OCI-M1 (cell line): ENCODE measurements around the gene COL1A1.
A peak's percentile ranks its signal among the peaks of the same experiment; 100 is the strongest.

Experiments
- DNase-seq: peaks from one replicate; lab custom pipeline; 2025; lab: John Stamatoyannopoulos, UW

The COL1A1 gene

GRCh38 chr17:50199803-50200456, 1.5 kb downstream of the COL1A1 start:
- peak; percentile 62 for DNase-seq

- DNase-seq: no peak
Observed at GRCh38 chr17:50199211-50199802, 2.1 kb downstream of the COL1A1 start.

GRCh38 chr17:50198026-50198669, 3.3 kb downstream of the COL1A1 start:
- DNase-seq: peak; percentile 76

DNA sequence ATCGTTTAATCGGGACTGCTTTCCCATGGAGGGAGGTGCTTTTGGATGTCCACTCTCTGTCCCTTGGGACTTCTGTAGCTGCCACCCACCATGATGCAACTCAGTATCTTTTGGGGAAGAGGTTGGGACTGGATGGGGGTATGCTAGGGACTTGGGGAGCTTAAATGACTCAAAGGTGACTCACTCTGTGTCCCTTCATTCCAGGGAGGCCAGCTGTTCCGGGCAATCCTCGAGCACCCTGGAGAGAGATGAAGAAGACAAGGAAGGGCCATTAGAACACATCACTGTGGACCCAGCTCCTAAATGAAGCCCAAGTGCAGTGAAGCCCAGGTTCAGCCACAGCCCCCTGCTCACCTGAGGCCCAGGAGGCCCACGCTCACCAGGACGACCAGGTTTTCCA, 4.6 kb downstream of the COL1A1 start:
- no peak for DNase-seq

GRCh38 chr17:50196036-50196435, 5.4 kb downstream of the COL1A1 start:
- no peak for DNase-seq

DNA sequence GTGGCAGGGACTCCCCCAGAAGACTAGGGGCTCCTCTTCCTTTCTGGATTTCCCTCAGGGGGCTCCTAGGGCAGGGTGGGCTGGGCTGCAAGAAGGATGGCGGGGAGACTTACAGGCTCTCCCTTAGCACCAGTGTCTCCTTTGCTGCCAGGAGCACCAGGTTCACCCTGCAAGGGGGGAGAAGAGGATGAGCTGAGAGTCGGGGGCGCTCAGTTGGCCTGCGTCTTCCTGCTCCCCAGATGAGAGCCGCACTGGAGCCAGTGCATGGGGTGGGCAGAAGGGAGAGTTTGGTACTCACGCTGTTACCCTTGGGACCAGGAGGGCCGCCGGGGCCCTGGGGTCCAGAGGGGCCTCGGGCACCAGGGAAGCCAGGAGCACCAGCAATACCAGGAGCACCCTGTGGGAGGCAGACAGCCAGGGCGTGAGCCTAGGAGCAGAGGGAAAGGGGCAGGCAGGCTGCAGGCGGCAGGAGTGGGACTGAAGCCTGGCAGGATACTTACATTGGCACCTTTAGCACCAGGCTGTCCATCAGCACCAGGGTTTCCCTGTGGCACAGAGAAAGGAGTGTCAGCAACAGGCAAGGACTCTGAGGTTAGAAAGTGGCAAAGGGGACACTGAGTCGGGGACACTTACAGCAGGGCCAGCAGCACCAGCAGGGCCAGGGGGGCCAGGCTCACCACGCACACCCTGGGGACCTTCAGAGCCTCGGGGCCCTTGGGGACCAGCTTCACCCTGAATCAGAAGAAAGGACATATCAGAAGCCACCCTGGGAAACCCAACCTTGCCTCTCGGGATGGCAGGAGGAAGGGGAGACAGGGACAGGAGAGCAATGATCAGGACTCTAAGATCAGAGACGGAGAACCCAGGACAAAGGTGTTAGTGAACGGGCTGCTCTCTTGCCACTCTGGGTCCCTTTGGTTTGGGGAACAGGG, 6.2 kb downstream of the COL1A1 start:
- DNase-seq: no peak

GRCh38 chr17:50194140-50194933, 7.1 kb downstream of the COL1A1 start:
- no peak for DNase-seq

GRCh38 chr17:50192618-50193291, 8.7 kb downstream of the COL1A1 start:
- no peak for DNase-seq

GRCh38 chr17:50192144-50192617, 9.2 kb downstream of the COL1A1 start:
- DNase-seq: no peak

DNA sequence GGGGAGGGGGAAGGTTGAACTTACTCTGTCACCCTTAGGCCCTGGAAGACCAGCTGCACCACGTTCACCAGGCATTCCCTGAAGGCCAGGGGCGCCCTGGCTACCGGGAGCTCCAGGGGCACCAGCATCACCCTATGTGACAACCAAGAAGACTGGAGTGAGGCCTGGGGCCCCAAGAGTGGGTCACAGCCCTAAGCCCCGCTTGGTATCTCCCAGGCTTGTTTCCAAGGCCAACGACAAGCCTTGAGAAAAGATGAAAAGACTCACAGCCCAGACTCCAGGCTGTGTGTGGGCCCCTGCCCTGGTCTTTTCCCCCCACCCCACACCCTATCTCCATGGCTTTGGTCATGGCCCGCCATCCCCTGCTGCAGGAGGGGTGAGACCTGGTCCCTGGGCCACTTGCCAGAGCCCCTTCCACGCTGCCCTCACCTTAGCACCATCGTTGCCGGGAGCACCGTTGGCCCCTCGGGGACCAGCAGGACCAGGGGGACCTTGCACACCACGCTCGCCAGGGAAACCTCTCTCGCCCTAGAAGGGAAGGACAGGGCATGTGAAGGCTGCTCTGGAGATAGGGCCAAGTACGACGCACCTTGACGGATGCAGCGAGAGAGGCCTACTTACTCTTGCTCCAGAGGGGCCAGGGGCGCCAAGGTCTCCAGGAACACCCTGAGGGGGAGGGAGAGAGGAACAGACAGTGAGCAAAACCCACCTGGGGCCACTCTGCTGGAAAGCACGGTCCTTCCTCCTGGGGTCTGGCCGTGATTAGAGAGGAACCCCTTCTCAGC, 9.9 kb downstream of the COL1A1 start:
- no peak for DNase-seq

DNA sequence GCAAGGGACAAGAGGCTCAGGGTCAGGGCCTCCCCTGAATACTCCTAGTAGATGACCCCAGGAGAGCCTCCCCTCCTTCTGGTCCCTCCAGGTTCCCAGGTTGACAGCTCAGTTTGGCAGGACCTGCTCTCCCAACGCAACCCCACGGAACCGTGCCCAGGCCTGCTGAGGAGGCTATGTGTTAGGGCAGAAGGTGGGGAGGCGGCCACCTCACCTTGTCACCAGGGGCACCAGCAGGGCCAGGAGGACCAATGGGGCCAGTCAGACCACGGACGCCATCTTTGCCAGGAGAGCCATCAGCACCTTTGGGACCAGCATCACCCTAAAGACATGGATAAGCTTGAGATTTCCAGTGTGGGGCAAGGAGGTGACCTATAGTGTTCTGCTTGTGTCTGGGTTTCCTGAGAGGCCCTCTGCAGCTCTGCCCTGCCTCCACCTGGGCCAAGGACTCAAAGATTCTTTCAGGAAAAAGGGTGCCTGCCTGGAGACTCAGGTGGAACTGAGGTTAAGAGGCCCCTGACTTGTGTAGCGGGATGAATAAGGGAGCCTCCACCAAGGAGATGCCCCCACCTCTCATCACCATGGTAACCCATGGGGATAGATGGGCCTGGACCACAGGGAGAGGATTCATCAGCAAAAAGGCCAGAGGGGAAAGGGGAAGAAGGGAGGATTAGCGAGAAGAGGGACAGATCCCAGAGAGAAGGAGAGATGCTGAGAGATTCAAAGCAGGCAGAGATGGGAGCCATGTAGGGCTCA, 10.7 kb downstream of the COL1A1 start:
- no peak for DNase-seq

DNA sequence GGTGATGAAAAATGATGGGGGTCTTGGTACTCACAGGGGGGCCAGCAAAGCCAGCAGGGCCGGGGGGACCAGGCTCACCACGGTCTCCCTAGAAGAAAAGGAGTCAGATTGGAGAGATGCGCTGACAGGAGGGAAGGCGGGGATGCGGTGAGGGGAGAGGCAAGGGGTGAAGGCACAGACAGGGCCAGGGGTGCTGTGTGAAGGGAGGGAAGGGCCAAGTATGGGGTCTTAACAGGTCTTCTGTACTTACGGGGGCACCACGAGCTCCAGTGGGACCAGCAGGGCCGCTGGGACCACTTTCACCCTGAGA, 11.2 kb downstream of the COL1A1 start:
- no peak for DNase-seq

DNA sequence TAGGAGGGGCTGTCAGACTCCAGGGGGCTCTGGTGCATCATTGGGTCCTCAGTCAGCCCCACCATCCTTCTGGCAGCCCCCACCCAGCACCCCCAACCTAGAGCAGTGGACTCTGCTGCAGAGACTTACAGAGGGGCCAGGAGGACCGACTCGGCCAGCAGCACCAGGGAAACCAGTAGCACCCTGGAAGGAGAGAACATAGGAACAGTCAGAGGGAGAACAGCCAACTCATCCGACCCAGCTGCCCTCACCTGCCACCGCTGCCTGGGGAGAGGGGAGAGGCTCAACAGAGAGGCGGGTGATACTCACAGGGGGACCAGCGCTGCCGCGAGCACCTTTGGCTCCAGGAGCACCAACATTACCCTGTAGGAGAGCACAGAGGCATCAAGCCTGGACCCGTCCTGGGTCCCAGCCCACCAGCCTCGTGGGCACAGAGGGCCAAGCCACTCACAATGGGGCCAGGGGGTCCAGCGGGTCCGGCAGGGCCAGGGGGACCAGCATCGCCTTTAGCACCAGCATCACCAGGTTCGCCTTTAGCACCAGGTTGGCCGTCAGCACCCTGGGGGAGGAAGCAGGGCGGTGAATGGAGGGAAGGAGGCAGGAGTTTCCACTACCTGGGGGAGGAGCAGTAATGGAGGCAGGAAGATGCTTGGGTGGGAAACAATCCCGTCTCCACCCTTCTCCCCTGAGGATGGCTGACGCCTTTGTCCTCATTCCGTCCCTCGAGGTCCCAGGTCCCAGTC, 11.7 kb downstream of the COL1A1 start:
- DNase-seq: no peak

GRCh38 chr17:50188921-50189549, 12.4 kb downstream of the COL1A1 start:
- DNase-seq: no peak

- no peak for DNase-seq
Observed at GRCh38 chr17:50188531-50188920, 12.9 kb downstream of the COL1A1 start.

- no peak for DNase-seq
Observed at GRCh38 chr17:50187751-50188530, 13.5 kb downstream of the COL1A1 start.

- DNase-seq: no peak
Observed at GRCh38 chr17:50187394-50187725, 14.1 kb downstream of the COL1A1 start.
